ENCODE measurements around the gene C14orf119.

Gene C14orf119

DNA sequence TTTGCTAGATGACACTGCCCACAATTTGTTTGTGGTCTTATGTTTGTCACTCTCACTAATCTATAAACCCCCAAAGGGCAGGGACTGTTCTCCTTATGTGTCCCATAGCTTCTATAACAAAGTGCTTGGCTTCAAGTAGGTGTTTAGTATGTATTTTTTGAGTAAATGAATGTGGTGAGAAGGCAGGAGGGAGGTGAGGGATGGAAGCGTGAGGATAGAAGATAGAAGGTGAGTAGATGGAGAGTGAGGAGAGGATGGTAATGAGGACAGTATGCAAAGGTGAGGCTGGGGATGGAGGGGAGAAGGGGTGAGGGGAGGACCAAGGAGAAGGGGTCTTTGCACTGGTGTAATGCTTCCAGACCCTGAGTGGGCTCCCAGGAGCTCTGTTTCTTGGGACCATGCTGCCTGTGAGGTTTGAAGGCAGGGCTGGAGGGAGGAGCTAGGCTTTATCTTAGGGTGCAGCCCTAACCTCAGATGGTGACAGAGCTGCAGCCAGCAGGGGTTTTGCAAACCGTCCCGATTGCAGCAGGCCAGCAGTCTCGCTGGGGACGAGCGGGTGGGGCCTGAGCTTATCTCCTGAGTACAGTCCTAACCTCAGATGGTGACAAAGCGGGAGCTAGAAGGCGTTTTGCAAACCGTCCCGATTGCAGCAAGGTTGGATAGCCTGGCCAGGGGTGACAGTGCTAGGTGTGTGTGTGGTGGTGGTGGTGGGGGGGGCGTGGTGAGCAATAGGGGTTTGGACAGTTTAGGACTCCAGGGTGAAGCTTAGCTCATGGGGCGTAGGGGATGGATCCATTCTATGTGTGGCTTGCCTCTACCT lies 17.3 kb downstream of the C14orf119 start:
- no peak for DNase-seq

DNA sequence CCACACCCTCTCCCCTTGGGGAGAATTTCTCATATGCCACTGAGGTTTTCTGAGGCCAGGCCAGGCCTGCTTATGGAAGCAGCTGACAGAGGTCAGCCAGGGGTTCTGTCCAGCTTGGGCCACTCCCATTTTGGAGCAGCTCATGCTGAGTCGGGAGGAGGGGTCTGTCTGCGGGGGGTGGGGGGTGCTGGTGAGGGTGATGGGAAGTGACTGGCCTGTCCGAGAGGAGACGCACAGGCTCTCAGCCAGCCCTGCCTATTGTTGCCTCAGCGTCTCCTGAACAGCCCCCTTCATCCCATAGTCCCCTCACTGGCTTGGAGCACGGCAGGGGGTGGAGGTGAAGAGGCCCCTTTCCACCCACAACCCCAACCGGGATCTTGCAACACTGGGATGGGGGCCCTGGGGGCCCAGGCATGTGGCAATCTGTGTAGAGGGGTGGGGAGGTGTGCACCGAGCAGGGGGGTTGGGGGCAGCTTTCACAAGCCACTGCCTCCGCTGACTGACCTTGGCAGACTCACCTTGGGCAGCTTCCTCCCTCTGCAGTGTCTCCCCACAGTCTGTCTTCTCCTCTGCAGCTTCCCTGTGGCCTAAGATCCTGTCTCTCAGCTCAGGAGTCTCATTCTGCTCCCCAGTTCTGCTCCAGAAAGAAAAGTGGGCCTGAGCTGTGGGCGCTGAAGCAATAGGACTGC lies 18.3 kb downstream of the C14orf119 start:
- no peak for DNase-seq

DNA sequence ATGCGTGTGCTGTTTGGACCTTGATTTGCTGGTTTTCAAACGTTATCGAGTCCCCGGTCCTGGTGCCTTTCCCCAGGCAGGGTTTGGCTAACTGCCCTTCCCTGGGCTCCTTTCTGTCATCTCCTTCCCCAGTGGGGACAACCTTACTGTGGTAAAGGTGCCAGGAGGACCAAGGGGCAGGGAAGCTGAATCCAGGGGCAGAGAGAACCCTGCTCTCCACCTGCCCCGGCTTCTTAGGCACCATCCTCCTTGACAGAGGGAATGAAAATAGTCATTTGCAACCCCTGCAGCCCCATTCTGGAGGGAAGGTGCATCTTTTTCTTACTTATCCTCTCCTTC lies 18.8 kb downstream of the C14orf119 start:
- DNase-seq = no peak

DNA sequence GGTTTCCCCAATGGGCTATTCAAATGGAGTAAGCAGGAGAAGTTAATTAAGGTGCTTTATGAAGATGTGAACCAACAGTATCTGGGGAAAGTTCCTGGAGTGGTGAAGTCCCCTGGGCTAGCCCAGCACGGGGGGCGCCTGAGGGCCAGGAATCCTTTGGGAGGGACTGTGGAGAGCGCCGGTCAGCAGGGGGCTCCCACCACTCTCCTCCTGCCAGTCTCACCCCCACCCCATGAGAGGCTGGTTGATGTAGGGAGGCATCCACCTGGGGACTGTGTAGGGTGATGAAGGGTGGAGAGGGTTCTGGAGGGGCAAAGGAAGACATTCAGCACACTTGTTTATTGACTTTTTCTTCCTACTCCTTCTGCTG lies 19.3 kb downstream of the C14orf119 start:
- DNase-seq = no peak

DNA sequence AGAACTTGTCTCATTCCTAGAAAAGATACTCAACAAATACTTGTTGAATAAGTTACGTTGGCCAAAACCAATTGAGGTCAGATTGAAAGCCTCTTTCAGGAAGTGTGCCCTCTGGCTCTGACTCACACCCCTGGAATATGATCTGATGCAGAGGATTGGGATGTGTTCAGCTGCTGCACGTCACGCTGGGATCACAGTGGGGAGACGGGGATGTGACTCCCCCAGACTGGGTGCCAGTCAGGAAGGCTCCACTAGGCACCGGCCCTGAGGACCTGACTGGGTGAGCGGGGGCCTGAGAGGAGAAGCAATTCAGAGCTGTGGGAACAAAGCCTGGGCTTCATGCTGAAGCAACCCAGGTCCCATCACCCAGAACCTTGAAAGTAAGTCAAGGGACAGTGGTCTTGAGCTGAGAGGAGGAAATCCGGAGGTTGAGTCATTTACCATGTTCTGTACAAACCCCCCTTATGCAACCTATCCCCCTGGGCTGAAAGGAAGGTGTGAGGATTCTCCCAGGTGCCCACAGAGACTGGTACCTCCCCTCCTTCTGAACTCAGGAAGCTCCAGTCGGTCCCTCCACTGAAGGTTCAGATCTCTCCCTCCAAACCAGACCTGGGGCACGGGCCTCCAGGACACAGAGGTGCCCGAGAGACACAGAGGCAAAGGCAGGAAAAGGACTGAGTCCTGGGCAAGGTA lies 19.9 kb downstream of the C14orf119 start:
- no peak for DNase-seq

DNA sequence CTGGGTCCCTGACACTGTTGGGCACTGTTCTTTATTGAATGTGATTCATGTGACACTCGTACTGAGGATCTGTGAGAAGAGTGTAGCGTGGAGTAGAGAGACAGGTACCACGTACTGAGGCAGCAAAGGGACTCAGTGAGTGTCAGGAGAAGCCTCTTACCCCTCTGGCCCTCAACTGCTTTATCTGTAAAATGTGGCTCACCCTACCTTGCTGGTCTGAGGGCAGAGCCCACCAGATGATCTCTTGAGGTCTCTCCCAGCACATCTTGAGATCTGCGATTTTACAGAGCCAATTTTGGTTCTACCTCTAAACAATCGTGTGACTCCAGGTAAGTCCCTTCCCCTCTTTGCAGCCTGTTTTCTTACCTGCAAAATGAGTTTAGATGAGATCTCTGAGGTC lies 20.6 kb downstream of the C14orf119 start:
- no peak for DNase-seq

DNA sequence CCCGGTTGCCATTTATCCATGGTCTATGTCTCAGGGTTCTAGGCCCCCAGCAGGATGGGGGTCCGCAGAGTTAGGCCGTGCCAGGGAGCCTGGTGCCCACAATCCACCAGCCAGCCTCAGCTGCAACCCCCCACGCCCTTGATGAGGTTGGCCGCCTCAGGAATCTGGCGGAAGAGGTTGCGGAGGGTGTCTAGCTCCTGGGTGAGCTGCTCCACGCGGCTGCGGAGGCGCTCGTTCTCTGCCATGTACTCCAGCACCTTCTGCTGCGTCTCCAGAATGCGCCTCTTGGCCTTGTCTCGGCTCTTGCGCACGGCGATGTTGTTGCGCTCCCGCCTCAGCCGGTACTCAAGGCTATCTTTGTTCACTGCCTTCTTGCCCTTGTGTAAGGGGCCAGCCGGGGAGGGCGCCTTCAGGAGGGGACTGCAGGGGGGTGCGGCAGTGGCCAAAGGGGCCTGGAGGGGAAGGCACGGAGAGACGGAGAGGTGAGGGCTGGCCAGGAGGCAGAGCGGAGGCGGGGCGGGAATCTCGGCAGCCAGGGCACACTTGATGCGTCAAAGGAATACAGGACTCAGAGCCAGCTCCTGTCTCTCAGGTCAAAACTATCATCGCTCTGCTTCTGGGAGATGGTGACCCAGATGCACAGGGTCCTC lies 22.2 kb downstream of the C14orf119 start:
- no peak for DNase-seq

DNA sequence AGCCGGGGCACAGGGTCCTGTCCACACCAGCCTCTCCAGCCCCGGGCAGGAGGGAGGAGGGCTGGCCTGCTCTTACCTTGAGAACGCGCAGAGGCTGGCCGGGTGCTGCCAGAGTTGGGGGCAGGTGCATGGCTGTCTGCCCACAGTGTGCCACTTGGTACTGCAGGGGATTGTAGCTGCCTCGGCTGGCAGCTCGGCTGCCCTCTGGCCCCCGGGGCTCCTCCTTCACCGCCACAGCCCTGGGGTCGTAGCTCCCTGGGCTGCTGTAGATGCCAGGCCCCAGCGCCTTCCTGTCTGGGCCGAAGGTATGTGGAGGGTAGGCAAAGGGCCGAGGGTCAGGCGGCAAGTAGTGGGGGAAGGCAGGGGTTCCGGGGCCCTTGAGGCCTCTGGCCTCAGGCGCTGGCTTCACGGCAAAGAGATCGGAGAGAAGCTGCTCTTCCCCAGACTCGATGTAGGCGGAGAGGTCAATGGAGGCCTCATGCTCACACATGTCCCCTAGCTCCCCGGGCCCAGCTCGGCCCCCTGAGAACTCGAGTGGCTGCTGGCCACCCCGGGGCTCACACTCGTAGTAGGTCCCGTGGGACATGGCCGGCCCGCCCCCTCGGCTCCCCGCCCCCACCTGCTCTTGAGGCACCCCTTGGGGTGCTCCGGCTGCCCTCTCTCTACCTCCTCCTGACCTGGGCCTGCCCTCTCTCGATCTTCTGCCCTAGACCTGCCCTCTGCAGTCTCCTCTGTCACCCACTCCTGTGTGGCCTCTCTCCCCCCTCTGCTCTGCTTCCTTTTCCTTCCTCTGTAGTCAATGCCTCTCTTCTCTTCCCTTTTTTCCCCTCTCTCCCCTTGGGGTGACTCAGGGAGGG lies 23.4 kb downstream of the C14orf119 start, which contains the start of gene CEBPE:
CEBPE (minus strand) TSS at position 750 of the 857 bp plus-strand sequence; CDS start at position 586, 164 bp downstream.
- no peak for DNase-seq

DNA sequence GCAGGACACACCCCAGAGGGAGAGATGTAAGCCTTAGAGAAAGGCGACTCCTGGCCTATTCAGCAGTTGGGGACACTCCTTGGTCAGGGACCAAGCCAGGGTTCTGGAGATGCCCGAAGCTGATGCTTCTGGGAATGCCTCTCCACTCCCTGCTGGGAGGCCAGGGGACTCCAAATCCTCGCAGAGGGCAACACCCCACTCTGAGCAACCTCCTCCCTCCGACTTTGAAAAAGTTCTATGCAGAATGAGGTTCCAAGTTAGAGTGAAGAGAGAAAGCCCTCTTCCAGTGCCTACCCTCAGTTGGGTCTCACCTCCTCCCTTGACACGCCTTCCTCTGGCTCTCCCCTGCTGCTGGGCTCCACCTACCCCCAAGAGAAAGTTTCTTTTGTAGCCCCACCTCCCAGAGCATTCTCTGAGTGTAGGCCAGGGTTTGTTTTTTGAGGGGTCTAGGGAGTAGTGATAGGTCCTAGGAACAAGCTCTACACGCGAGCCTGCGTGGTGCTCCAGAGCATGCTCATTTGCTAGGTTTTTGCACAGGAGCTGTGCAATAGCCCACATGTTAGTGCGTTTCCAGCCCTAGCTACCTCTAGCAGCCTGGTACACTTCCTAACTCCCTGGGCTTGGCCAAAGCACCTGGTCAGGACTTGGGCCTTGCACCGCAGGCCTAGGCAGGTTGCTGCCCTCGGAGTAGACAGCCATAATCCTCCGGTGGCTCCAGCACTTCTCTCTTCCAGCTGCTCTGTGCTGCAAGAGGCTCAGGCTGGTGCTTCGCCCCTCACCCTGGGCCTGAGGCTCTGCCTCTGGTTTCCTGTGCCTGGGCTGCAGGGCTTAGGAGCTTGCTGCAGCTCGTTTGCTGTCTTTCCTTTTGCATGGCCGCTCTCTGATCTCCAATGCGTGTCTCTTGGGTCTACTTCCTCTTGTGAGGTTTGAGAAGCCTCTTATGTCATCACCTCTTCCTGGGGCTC lies 24.3 kb downstream of the C14orf119 start:
- no peak for DNase-seq

DNA sequence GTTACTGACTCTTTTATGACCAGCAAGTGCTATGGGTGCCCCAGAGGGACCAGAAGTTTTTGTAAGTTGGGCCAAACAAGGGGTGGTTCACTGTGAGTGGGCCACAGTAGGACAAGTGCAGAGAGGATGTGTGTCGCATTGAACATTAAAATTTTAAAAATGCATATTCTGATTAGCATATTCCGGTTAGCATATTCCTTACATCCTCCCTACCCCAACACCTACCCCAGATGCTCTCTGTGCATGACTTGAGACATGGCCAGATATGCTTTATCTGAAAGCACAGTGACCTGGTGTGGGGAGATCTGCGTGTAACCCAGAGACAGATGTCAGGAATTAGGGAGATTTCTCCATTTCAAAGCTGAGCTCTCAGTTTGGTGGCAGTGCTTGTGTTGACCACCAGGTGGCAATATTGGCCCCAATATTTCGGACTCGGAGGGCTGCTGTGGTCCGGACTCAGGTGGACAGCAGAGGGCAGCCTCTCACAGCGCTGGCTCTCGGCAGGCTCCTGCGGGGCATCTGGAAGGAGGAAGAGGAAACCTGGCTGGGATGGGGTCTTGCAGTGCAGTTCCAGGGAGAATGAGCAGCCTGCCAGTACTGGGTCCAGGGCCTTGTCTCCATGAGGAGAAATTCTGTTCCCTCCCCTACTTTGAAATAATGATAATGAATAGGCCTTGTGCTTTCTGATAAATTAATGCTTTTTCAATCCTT lies 25.4 kb downstream of the C14orf119 start:
- peak; percentile 88 for DNase-seq

DNA sequence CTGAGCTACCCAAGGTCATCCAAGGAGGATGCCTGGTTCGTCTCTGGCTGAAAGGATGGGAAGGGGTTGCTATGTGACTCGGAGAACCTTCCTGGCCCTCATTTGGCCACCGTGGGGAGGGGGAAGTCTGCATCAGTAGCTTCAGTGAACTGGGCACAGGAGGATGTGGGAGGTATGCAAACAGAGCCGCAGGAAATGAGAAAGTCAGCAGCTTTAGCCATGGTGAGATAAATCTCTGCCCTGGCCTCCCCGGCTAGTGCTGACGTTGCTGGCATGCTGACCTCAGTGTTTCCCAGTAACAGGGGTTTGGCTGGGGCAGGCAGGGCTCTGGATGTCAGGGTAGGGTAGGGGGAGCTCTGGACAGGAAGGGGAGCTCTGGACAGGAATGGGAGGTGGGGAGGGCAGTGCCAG lies 26.1 kb downstream of the C14orf119 start:
- DNase-seq = no peak

DNA sequence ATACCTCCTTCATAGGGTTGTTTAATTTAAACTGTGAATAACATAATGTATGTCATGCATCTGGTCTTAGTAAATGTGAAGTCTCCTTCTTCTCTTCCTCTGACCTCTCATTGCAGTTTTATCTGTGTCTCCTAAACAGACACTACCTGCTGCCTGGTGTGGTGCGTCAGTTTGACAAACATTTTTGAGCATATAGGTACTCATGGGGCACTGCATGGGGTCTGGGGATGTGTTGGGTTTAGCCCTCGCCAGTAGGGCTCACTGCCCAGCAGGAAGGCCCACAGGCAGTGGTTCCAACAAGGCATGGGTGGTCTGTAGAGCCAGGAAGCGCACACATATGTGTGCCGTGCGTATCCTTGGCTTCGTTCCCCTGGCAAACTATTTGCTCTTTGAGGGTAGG lies 26.8 kb downstream of the C14orf119 start:
- DNase-seq = no peak

DNA sequence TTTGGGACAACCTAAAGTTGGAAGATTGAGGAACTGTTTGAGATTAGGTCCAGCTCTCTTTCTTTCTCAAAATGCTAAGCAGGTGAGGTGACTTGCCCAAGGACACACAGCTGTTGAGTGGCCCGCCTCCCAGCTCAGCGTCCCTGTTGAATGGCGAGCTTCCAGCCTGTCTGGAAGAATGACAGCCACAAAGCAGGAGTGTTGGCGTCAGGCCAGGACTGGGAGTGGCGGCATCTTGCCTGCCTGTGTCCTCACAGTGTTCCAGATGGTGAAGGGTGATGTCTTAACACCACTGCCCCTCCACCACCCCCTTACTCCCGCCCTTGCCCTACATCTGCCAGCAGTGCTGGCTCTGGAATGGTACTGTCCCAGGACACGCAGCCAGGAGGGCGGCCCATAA lies 28.1 kb downstream of the C14orf119 start:
- DNase-seq = peak; percentile 94

DNA sequence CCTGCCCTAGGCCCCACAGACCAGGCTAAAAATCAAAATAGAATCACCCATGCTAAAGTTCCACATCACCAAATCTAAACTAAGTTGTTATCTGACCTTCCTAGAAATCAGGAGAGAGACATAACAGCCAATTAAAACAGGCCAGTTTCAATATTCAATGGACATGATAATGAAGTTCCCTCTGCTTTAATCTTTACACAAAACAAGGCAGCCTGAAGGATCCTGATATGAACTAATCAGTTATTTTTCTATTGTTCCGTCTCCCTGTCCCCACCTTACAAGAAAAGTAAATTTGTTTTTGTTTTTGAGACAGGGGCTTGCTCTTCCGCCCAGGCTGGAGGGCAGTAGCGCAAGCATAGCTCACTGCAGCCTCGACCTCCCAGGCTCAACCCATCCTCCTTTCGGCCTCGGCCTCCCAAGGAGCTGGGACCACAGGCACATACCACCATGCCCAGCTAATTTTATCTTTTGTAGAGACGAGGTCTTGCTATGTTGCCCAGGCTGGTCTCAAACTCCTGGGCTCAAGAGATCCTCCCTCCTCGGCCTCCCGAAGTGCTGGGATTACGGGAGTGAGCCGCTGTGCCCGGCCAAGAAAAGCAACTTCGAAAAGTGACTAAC lies 29.1 kb downstream of the C14orf119 start:
- DNase-seq = no peak

DNA sequence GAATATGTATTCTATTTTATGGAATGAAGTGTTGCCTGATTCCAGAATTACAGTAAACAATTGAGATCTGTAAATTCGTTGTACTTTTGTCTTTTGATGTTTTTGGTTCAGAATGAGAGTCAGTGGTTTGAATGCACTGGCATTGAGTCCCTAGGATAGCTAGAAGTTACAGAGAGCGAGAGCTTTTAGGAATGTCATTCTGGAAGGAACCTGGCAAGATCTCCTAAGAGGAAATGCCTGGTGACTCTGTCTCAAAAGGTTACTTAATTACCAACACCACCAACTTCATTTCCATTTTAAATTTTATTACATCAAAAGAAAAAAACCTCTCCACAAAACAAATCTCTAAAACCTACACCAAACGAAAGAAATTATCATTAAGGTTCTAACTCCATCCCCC lies 29.7 kb downstream of the C14orf119 start:
- no peak for DNase-seq

DNA sequence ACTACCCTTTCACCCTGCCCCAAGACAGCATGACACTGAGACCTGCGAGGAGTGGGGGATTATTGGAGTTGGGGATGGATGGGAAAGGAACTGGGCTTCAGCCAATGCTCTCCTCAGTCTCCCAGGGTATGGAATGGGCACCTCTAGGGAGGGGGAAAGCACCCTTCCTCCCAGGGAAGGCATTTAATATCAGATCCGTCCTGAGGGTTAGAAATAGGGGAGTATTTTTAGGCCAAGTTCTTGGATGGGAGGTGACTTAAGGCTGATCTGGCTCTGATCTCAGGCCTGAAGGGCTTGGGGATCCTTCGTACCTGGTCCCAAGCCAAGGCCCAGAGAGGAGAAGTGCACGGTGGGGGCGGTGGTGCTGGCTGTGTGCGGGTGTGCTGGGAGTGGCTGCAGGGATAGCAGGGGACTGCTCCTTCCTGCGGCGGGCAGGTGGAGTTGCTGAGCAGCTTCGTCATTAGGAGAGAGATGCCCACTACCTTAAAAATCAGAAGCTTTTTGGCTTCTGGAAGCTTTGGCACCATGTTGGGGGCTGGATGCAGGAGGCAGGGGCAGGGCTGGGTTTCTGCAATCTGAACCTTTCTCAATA lies 30.7 kb downstream of the C14orf119 start:
- DNase-seq = no peak

DNA sequence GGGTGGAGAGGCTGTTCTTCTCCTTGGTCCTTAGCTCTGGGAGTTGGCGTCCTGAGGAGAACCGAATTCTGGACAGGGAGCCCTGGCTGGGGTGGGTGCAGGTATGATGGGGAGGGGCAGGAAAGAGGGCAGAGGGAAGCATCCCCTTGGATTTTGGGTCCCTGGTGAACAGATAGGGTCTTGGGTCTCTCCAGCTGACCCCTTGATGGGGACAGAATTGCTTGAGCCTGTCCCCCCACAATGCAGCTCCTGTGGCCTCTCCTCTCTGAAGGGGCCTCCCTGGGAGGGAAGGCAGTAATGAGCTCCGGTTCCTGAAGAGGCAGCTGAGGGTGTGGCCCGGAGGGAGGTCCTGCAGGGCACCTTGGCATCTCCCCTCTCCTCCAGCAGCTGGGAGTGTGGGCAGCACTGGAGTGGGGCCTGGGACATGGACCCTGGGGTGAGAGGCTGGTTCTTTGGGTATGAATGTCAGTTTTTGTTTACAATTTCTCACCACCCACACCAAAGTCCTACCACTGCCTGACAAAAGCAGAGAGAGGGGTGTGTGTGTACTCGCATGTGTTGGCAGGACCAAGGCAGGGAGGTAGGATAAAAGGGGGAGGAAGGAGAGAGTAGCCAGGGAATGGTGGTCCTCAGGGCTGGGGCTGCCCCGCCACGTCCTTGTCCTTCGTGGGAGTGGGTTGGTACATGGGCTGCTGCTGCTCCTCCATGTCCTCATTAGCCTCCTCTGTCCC lies 31.4 kb downstream of the C14orf119 start:
- no peak for DNase-seq

DNA sequence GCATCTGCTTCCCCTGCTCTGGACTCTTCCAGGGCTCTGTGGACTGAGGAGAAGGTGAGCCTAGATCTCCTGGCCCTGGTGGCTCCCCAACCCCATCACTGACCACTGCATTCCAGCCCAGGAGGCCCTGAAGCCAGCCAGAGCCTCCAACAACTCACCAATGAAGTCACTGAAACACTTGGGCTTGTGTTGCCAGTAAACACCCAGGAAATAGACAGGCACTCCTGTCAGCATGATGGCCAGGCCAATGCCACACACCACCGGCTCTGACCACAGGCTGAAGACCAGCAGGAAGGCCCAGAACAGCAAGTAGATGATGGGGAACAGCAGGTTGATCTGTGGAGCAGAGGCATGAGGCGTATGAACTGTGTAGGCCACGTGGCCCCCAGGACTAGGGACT lies 32.6 kb downstream of the C14orf119 start:
- no peak for DNase-seq

Data from NCI-H2171 treated with DMSO at 0.1 percent for 48 hours (cell line).